Measurements from ENCODE around the gene TPSB2. TPM values are rescaled to one million over a fixed set of nuclear protein-coding genes. Genes with fewer than 3 reads are reported as not detected.

The TPSB2 gene
- total RNA-seq, 1 donor from 2014 or later, result not detected

- H3K4me2 ChIP-seq (ENCODE audit: low read length), result no peak overlapping the region
- H3K4me1 Mint-ChIP-seq (ENCODE audit: low read depth, unreplicated experiment), result peaks cover 8% of the 10 kb centered on the region
- H3K36me3 Mint-ChIP-seq (ENCODE audit: low read depth, unreplicated experiment), result peaks cover 4% of the 10 kb centered on the region
- peaks cover 32% of the 10 kb centered on the region for H3K4me1 ChIP-seq (ENCODE audit: insufficient read depth, low read length)
- no peak overlapping the region for H3K4me3 Mint-ChIP-seq (ENCODE audit: unreplicated experiment)
- peaks cover 2% of the 10 kb centered on the region for H3K79me2 ChIP-seq (ENCODE audit: insufficient read depth, low read length)
- no peak overlapping the region for H3K9ac ChIP-seq (ENCODE audit: low read length)
- TF ChIP-seq EZH2 (IDR thresholded peaks at IDR 0.05; ENCODE audit: insufficient read depth, low read length) (no peak), CTCF (IDR thresholded peaks at IDR 0.05; ENCODE audit: insufficient read depth, low read depth, low read length) (no peak)
- DNase-seq (ENCODE audit: low read depth) (no peak), FAIRE-seq (no peak)
- no peak overlapping the region for H3K4me3 ChIP-seq (ENCODE audit: insufficient read depth, low read depth, low read length)
- H3K9me3 ChIP-seq (ENCODE audit: insufficient read depth, low read depth, low read length), result no peaks in the 10 kb centered on the region
- no peaks in the 10 kb centered on the region for H3K27me3 ChIP-seq (ENCODE audit: insufficient read depth, low read length)
- no peak overlapping the region for H3K27ac Mint-ChIP-seq (ENCODE audit: unreplicated experiment)
- no peak overlapping the region for H3K27ac ChIP-seq (ENCODE audit: low read depth, low read length)
- H3K36me3 ChIP-seq (ENCODE audit: insufficient read depth, low read length), result no peaks in the 10 kb centered on the region
- H3K27me3 Mint-ChIP-seq (ENCODE audit: low read depth, unreplicated experiment), result peaks cover 2% of the 10 kb centered on the region
- H3K9me3 Mint-ChIP-seq (ENCODE audit: unreplicated experiment), result peaks cover 2% of the 10 kb centered on the region
- no peak overlapping the region for H2AFZ ChIP-seq (ENCODE audit: low read depth, low read length)
- H4K20me1 ChIP-seq (ENCODE audit: insufficient read depth, low read length), result peaks cover 30% of the 10 kb centered on the region
These were observed 45.0 kb downstream of the TPSB2 start for GRCh38 chr16:1184980-1185379.

- H3K4me3 ChIP-seq (ENCODE audit: insufficient read depth, low read depth, low read length), result no peak overlapping the region
- DNase-seq (ENCODE audit: low read depth) (no peak), FAIRE-seq (no peak)
- H3K4me2 ChIP-seq (ENCODE audit: low read length), result no peak overlapping the region
- H3K9me3 ChIP-seq (ENCODE audit: insufficient read depth, low read depth, low read length), result no peaks in the 10 kb centered on the region
- no peak overlapping the region for H3K9ac ChIP-seq (ENCODE audit: low read length)
- no peak overlapping the region for H2AFZ ChIP-seq (ENCODE audit: low read depth, low read length)
- H3K4me3 Mint-ChIP-seq (ENCODE audit: unreplicated experiment), result no peak overlapping the region
- no peak overlapping the region for H3K27ac ChIP-seq (ENCODE audit: low read depth, low read length)
- peaks cover 2% of the 10 kb centered on the region for H3K27me3 Mint-ChIP-seq (ENCODE audit: low read depth, unreplicated experiment)
- H3K27me3 ChIP-seq (ENCODE audit: insufficient read depth, low read length), result no peaks in the 10 kb centered on the region
- peaks cover 2% of the 10 kb centered on the region for H3K79me2 ChIP-seq (ENCODE audit: insufficient read depth, low read length)
- no peak overlapping the region for H3K27ac Mint-ChIP-seq (ENCODE audit: unreplicated experiment)
- H3K9me3 Mint-ChIP-seq (ENCODE audit: unreplicated experiment), result peaks cover 2% of the 10 kb centered on the region
- peaks cover 24% of the 10 kb centered on the region for H4K20me1 ChIP-seq (ENCODE audit: insufficient read depth, low read length)
- no peaks in the 10 kb centered on the region for H3K36me3 ChIP-seq (ENCODE audit: insufficient read depth, low read length)
- peaks cover 8% of the 10 kb centered on the region for H3K4me1 Mint-ChIP-seq (ENCODE audit: low read depth, unreplicated experiment)
- peaks cover 4% of the 10 kb centered on the region for H3K36me3 Mint-ChIP-seq (ENCODE audit: low read depth, unreplicated experiment)
- H3K4me1 ChIP-seq (ENCODE audit: insufficient read depth, low read length), result peaks cover 32% of the 10 kb centered on the region
- TF ChIP-seq EZH2 (IDR thresholded peaks at IDR 0.05; ENCODE audit: insufficient read depth, low read length), result no peak
- TF ChIP-seq CTCF (IDR thresholded peaks at IDR 0.05; ENCODE audit: insufficient read depth, low read depth, low read length), result no peak
These were observed 45.7 kb downstream of the TPSB2 start for GRCh38 chr16:1184156-1184868.

Measured in astrocyte (in vitro differentiated cells and primary cell).